AG10803 (cell line): ENCODE results near the gene CCDC187.

ENCODE experiments used
- DNase-seq: peaks from one replicate; pipeline ENCODE4 v3.0.0; 2010; ENCODE audit warnings: low read depth
- H3K4me3 ChIP-seq: 2 replicates; pipeline ENCODE4 v1.5.1; 2011; ENCODE audit warnings: mild to moderate bottlenecking, low read length, control low read depth
- CTCF ChIP-seq: conservative IDR thresholded peaks from 2 replicates; pipeline ENCODE4 v1.5.1; 2011; ENCODE audit warnings: mild to moderate bottlenecking, low read length, control low read depth, inconsistent platforms

CCDC187 gene

GRCh38 chr9:136252281-136252680 is 51.6 kb downstream of the CCDC187 start:
- no peak overlapping the region for H3K4me3 ChIP-seq
- TF ChIP-seq CTCF: no peak
- no peak for DNase-seq

- H3K4me3 ChIP-seq: no peak overlapping the region
- TF ChIP-seq CTCF: no peak
- DNase-seq: no peak
Measured at GRCh38 chr9:136251264-136252115, 52.4 kb downstream of the CCDC187 start.

GRCh38 chr9:136250676-136251075 is 53.2 kb downstream of the CCDC187 start:
- H3K4me3 ChIP-seq: no peak overlapping the region
- TF ChIP-seq CTCF: no peak
- DNase-seq: no peak

GRCh38 chr9:136249877-136250559 is 53.9 kb downstream of the CCDC187 start:
- no peak for DNase-seq

GRCh38 chr9:136248951-136249876 is 54.7 kb downstream of the CCDC187 start:
- H3K4me3 ChIP-seq: no peak overlapping the region
- no peak for TF ChIP-seq CTCF
- DNase-seq: no peak

More at GRCh38 chr9:136249877-136250559, 53.9 kb downstream of the CCDC187 start:
- TF ChIP-seq CTCF: no peak
- H3K4me3 ChIP-seq: no peak overlapping the region

- TF ChIP-seq CTCF: no peak
- H3K4me3 ChIP-seq: no peak overlapping the region
- DNase-seq: no peak
Measured at GRCh38 chr9:136247947-136248637, 55.8 kb downstream of the CCDC187 start.
